CD4-positive, alpha-beta T cell (primary cell): ENCODE results near the gene ORM2. TPM values are rescaled to one million over a fixed set of nuclear protein-coding genes. Genes with fewer than 3 reads are reported as not detected.
A peak's percentile ranks its signal among the peaks of the same experiment; 100 is the strongest.
"Not testable (repeated sequence)": the region's sequence is repeated elsewhere in the genome, so short reads cannot be mapped to it uniquely, and the experiment has no call there.

Experiments used
- ATAC-seq: fragments of 200-7000 bp; cut with Tn5 transposase; one replicate; pipeline ENCODE4 v1.10.0; 2022; ENCODE audit warnings: mild to moderate bottlenecking; ENCODE audit not compliant: poor library complexity
- CTCF ChIA-PET: fragments of 350-600 bp; sonication (Branson Sonifier 250); formaldehyde crosslinking; loops from one replicate; lab custom pipeline; 2021; ENCODE audit warnings: antibody characterized with exemption, inconsistent platforms; lab: Charles Lee
- POLR2A ChIA-PET: fragments of 350-600 bp; sonication (Branson Sonifier 250); formaldehyde crosslinking; loops from one replicate; lab custom pipeline; 2021; ENCODE audit warnings: antibody characterized with exemption, inconsistent platforms; lab: Charles Lee
- DNase-seq, 14 experiments: peaks; one replicate each; pipeline ENCODE4 v3.0.0-alpha.2; 2013 to 2020; ENCODE audit warnings: mixed read lengths in 2 of 14
- H3K27ac ChIP-seq, 2 donors: one replicate each; pipeline versions ENCODE4 v1.5.1 to v1.7.0; 2013; ENCODE audit warnings: low read length in 2 of 2, low read depth in 1 of 2, mild to moderate bottlenecking in 1 of 2
- H3K27me3 ChIP-seq, 2 experiments: 1 replicate in 1 of 2; 2 replicates in 1 of 2; pipeline versions ENCODE4 v1.6.1 to v1.7.0; 2013; ENCODE audit warnings: low read length in 2 of 2, control low read depth in 1 of 2, mild to moderate bottlenecking in 1 of 2, moderate library complexity in 1 of 2; ENCODE audit not compliant: insufficient read depth in 2 of 2, control insufficient read depth in 1 of 2
- H3K36me3 ChIP-seq: one replicate; pipeline ENCODE4 v1.6.1; 2013; ENCODE audit warnings: low read length, control low read depth; ENCODE audit not compliant: insufficient read depth
- H3K4me1 ChIP-seq: one replicate; pipeline ENCODE4 v1.6.1; 2013; ENCODE audit warnings: low read length, control low read depth; ENCODE audit not compliant: insufficient read depth
- H3K4me3 ChIP-seq: one replicate; pipeline ENCODE4 v1.5.1; 2013; ENCODE audit warnings: mild to moderate bottlenecking, low read length, moderate library complexity
- H3K9me3 ChIP-seq, 2 experiments: 1 replicate in 1 of 2; 2 replicates in 1 of 2; pipeline versions ENCODE4 v1.6.1 to v1.7.0; 2013; ENCODE audit warnings: low read length in 2 of 2, mild to moderate bottlenecking in 2 of 2, control low read depth in 1 of 2, moderate library complexity in 1 of 2; ENCODE audit not compliant: control insufficient read depth in 1 of 2, insufficient read depth in 1 of 2
- H3K27ac Mint-ChIP-seq: one replicate; pipeline ENCODE4 v1.8.0; 2020; ENCODE audit warnings: mixed read lengths
- H3K27me3 Mint-ChIP-seq: one replicate; pipeline ENCODE4 v1.8.0; 2021; ENCODE audit warnings: mixed read lengths
- H3K36me3 Mint-ChIP-seq: one replicate; pipeline ENCODE4 v1.8.0; 2021; ENCODE audit warnings: low read depth, mixed read lengths
- H3K4me1 Mint-ChIP-seq: one replicate; pipeline ENCODE4 v1.8.0; 2021; ENCODE audit warnings: low read depth, mixed read lengths
- H3K4me3 Mint-ChIP-seq: one replicate; pipeline ENCODE4 v1.8.0; 2020; ENCODE audit warnings: mild to moderate bottlenecking, mixed read lengths
- H3K9me3 Mint-ChIP-seq: one replicate; pipeline ENCODE4 v1.8.0; 2020; ENCODE audit warnings: mixed read lengths
- intact Hi-C, 2 experiments: fragments of 100-400 bp; cut with DNase I in 1 of 2; cut with micrococcal nuclease in 1 of 2; formaldehyde crosslinking; loops; one replicate each; pipeline versions ENCODE4 v1.15.1 to v1.9.0; 2023 to 2025; cut with DNase I, micrococcal nuclease
- total RNA-seq, 174 experiments: library from RNA in 2 of 174; stranded (reverse) in 2 of 174; gene quantifications; one replicate each; pipeline ENCODE4 v1.2.3 and lab custom pipeline; 2021 to 2026
- TF ChIP-seq, protein P1 (sequence below): fragments of 200-600 bp; IDR thresholded peaks from one replicate; pipeline ENCODE4 v1.8.0; 2022; ENCODE audit warnings: antibody characterized with exemption, mild to moderate bottlenecking

Gene ORM2
- total RNA-seq, 2 experiments from 2014 or later, result not detected

DNA sequence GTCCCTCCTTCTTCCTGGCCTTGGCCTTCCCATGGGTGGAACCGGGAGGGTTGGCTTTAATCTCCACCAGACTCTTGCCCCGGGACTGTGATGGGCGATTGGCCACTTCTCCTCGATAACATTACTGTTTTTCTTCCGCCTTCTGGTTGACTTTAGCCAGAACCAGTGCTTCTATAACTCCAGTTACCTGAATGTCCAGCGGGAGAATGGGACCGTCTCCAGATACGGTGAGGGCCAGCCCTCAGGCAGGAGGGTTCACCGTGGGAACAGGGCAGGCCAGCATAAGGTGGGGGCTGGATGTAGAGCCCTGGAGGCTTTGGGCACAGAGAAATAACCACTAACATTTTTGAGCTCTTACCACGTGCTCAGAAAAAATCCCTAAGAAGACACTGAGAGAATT is 967 bp downstream of the ORM2 start:
- no peak for DNase-seq
- Histone ChIP-seq H3K36me3 (peaks cover 11% of the 10 kb centered on the region), H3K4me3 (no peak overlapping the region), H3K9me3 (peaks cover 0 to 5% of the 10 kb centered on the region in 2 experiments), H3K4me1 (peaks cover 9% of the 10 kb centered on the region), H3K27ac (no peak overlapping the region), H3K27me3 (no peaks in the 10 kb centered on the region)
- CTCF ChIA-PET, result no interaction called here
- ATAC-seq, result no peak
- Mint-ChIP-seq H3K27ac (peak overlapping the region; percentile 68), H3K36me3 (peaks cover 9% of the 10 kb centered on the region), H3K27me3 (no peaks in the 10 kb centered on the region), H3K4me3 (no peak overlapping the region), H3K4me1 (peaks cover 19% of the 10 kb centered on the region), H3K9me3 (no peaks in the 10 kb centered on the region)
- TF ChIP-seq, protein P1, sequence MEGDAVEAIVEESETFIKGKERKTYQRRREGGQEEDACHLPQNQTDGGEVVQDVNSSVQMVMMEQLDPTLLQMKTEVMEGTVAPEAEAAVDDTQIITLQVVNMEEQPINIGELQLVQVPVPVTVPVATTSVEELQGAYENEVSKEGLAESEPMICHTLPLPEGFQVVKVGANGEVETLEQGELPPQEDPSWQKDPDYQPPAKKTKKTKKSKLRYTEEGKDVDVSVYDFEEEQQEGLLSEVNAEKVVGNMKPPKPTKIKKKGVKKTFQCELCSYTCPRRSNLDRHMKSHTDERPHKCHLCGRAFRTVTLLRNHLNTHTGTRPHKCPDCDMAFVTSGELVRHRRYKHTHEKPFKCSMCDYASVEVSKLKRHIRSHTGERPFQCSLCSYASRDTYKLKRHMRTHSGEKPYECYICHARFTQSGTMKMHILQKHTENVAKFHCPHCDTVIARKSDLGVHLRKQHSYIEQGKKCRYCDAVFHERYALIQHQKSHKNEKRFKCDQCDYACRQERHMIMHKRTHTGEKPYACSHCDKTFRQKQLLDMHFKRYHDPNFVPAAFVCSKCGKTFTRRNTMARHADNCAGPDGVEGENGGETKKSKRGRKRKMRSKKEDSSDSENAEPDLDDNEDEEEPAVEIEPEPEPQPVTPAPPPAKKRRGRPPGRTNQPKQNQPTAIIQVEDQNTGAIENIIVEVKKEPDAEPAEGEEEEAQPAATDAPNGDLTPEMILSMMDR, result no peak
- POLR2A ChIA-PET, result interaction anchor here (0.8 to 1.8 kb wide), 2 partner anchors 55 to 57 kb away, joined by 3 to 5 read pairs; partner anchors contain the start of gene AKNA
- intact Hi-C loops, result no loop called here

DNA sequence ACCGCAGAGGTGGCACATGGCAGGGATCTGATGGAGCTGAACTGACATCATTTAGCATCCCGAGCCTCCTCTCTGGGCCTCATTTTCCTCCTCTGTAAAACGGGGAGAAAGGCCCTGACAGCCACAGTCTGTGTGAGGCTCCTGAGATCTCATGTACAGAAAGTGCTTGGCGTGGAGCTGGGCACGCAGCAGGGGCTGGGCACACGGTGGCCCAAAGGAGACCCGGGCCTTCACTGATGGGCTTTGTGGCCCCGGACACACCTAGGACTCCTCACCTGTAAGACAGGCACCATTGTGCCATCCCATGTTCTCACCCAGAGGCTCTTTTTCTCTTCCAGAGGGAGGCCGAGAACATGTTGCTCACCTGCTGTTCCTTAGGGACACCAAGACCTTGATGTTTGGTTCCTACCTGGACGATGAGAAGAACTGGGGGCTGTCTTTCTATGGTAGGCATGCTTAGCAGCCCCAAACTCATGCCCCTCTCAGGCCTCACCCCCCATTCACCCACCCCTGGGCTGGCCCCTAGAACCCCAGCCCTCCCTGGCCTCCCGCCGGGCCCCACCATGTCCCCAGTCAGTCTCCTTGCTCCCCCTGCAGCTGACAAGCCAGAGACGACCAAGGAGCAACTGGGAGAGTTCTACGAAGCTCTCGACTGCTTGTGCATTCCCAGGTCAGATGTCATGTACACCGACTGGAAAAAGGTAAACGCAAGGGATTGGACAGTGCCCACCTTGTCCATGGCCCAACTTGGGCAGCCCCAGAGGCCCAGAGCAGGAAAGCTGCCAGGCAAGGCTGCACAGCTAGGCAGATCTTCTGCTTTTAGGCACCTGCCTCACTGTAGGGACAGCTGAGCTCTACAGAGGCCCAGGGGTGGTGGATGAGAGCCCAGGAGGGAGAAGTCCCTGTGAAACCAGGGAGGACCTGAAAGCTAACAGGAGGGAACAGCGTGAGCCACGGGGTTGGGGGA is 1.8 kb downstream of the ORM2 start:
- H3K4me3 Mint-ChIP-seq, CTCF ChIA-PET, H3K27me3 ChIP-seq, H3K4me3 ChIP-seq, H3K9me3 Mint-ChIP-seq, H3K9me3 ChIP-seq, DNase-seq, intact Hi-C loops, ATAC-seq, H3K4me1 ChIP-seq, H3K27me3 Mint-ChIP-seq: not testable (repeated sequence)
- Mint-ChIP-seq H3K36me3 (peaks cover 17% of the 10 kb centered on the region), H3K27ac (peak overlapping the region; percentile 68), H3K4me1 (peaks cover 19% of the 10 kb centered on the region)
- H3K27ac ChIP-seq, result peak overlapping the region in 1 of 2 donors; percentile 29
- POLR2A ChIA-PET, result interaction anchor here (0.8 to 1.8 kb wide), 3 partner anchors 54 to 56 kb away, joined by 3 to 5 read pairs (median 5); partner anchors contain the start of gene AKNA
- H3K36me3 ChIP-seq, result peaks cover 20% of the 10 kb centered on the region

DNA sequence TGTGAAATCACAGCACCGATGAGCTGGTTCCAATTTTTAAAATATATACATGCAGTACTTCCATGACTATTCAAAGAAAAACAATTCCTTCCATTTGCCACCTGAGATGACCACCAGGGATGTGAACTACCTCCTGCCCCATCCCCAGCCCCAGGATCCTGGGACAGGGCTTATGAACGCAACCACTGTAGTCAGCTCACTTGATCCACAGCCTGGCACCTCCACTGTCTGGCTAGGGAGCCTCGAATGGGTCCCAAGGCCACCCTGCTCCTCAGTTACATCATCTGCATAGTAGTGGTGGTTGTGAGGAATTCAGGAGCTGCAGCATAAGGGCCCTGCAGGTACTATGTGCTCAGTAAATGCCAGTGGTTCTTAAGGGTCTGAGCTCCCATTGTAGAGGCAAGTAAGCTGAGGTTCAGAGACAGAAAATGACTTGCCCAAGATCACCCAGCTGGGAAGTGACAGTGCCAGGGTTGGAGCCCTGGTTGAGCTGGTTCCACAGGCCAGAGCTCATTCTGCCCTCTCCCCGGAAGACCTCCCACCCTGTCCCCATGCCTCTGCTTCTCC is 2.9 kb downstream of the ORM2 start:
- H3K4me1 Mint-ChIP-seq, result peaks cover 19% of the 10 kb centered on the region
- POLR2A ChIA-PET, result interaction anchor here (1.4 kb wide), 1 partner anchor 53 kb away, joined by 5 read pairs; no protein-coding TSS in a partner anchor
- H3K36me3 Mint-ChIP-seq, result peaks cover 28% of the 10 kb centered on the region
- H3K27ac ChIP-seq, result peak overlapping the region in 1 of 2 donors; percentile 10
- peak; percentile 20 for ATAC-seq
- CTCF ChIA-PET, H3K27me3 ChIP-seq, H3K4me1 ChIP-seq, H3K4me3 Mint-ChIP-seq, DNase-seq, H3K9me3 Mint-ChIP-seq, H3K9me3 ChIP-seq, intact Hi-C loops, H3K4me3 ChIP-seq, H3K27me3 Mint-ChIP-seq: not testable (repeated sequence)
- peak overlapping the region; percentile 83 for H3K27ac Mint-ChIP-seq
- H3K36me3 ChIP-seq, result peaks cover 30% of the 10 kb centered on the region

DNA sequence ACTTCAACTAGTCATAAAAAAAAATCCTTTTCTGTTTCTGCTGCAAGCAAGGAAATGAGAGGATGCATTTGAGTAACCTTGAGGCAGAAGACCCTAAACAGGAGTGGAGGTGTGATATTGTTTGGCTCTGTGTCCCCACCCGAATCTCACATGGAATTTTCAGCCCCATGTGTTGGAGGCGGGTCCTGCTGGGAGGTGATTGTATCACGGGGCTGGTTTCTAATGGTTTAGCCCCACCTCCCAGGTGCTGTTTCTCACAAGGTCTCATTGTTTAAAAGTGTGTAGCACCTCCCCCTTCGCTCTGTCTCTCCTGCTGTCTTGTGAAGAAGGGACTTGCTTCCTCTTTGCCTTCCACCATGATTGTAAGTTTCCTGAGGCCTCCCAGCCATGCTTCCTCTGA is 4.0 kb downstream of the ORM2 start:
- H3K27me3 Mint-ChIP-seq, H3K4me3 Mint-ChIP-seq, H3K27me3 ChIP-seq, H3K27ac Mint-ChIP-seq, H3K9me3 Mint-ChIP-seq, H3K9me3 ChIP-seq, H3K27ac ChIP-seq, DNase-seq, CTCF ChIA-PET, intact Hi-C loops, ATAC-seq, POLR2A ChIA-PET, H3K4me3 ChIP-seq: not testable (repeated sequence)
- Histone ChIP-seq H3K4me1 (peaks cover 14% of the 10 kb centered on the region), H3K36me3 (peaks cover 41% of the 10 kb centered on the region)
- Mint-ChIP-seq H3K4me1 (peaks cover 19% of the 10 kb centered on the region), H3K36me3 (peaks cover 39% of the 10 kb centered on the region)
